Measurements from ENCODE around the gene GPC1.
"Not testable (repeated sequence)": the region's sequence is repeated elsewhere in the genome, so short reads cannot be mapped to it uniquely, and the experiment has no call there.

The GPC1 gene

GRCh38 chr2:240469239-240469636, 33.8 kb downstream of the GPC1 start:
- DNase-seq: no peak

DNA sequence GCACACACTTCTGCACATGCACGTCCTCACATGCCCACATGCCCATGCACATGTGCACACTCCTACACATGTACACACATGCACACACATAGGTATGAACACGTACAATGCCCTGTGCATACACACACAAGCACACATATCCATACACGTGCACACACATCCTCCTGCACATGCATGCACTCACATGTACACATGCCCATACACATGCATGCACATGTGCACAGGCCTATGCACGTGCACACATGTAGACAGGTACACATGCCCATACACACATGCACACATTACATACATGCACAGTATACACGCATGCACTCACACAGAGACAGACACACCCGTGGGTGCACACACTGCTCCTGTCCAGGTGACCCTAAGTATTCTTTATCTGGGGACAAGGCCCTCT, 34.3 kb downstream of the GPC1 start:
- DNase-seq: no peak

DNA sequence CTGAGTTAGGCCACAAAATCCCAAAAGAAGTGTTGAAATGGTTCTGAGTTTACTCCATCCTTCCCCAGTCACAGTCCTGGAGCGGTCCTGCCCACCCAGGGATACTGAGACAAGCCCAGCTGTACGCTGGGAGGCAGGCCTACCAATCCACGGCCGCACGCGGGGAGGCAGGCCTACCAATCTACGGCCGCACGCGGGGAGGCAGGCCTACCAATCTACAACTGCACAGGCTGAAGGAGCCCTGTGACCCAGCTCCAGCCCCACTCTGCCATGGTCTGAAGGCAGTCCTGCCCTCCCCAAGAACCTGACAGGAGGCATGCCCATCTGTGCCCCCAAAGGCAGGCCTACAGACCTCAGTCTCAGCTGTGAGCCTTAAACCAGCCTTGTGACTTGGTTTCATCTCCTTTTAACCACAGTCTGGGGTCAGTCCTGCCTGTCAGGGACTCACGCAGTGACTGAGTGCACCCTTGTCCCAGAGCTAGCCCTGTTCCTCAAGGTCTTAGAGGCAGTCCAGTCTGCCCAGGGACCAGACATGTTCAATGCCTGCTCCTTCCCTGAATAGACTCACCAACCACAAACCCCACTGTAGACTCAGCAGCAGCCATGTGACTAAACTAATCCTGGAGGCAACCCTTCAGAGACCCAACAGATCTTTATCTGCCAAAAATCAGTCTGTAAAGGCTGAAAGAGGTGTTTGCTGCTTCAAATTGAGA, 36.8 kb downstream of the GPC1 start:
- no peak for DNase-seq

DNA sequence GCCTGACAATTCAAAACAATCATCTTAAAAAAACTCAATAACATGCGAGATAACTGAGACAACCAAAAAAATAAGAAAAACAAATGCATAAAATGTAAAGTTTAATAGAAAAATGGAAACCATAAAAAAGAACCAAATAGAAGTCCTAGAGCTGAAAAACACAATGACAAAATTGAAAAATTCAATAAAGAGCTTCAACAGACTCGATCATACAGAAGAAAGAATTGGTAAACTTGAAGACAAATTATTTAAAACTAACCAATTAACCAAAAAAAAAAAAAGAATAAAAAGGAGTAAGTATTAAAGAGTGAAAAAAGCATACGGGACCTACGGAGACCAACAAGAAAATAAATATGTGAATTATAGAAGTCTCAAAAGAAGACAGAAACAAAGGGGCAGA, 37.7 kb downstream of the GPC1 start:
- DNase-seq: no peak

GRCh38 chr2:240477916-240478315, 42.5 kb downstream of the GPC1 start:
- no peak for DNase-seq

DNA sequence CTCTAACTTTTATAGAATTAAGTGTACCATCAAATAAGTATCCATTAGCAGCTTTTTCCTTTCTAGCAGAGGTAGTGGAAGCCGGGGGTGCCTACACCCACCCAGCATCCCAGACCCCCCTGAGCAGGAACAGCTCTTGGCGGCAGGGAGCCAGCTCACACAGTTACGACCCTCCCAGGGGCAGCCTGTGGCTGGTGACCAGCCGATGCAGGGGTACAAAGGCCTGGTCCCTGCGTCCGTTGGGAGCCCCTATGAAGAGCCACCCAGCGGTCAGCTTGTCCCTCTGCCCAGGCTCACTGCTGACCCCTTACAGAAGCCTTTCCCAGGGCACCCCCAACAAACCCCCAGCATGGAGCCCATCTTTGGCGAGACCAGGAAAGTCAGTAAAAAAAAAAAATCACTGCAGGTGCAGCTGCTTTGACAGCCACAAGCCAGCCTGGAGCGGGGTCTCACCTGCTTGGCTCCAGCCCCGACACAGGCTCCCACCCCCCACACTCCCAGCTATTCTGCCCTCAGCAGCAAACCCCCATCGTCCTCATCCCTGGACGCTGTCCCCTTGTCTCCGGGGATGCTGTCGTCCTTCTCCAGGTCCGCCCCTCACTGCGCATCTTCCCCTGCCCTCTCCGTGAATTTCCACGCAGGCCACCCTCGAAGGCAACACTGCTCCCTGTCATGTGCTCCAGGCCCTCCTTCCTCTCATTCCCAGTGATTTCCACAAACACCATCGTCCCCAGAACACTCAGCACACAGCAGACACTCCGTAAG, 43.1 kb downstream of the GPC1 start:
- DNase-seq: no peak

DNA sequence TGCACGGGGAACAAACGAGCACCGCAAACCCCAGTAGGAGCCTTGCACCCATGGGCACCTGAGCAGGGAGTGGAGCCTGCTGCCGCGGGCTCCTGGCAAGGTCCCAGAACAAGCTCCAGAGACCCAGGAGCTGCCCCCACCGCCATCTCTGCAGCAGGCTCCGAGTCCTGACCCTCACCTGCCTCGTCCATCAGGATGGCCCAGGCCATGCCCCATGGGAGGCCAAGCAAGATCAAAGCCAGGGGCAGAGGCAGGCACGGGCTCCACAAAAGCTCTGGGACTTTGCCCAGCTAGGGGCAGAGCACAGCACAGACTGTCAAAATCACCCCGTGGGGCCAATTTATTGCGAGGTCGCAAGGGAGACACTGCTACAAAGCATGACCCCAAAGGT, 43.6 kb downstream of the GPC1 start:
- no peak for DNase-seq

- DNase-seq: no peak
Observed at GRCh38 chr2:240480834-240481623, 45.6 kb downstream of the GPC1 start.

GRCh38 chr2:240481720-240482119, 46.3 kb downstream of the GPC1 start:
- DNase-seq: no peak

DNA sequence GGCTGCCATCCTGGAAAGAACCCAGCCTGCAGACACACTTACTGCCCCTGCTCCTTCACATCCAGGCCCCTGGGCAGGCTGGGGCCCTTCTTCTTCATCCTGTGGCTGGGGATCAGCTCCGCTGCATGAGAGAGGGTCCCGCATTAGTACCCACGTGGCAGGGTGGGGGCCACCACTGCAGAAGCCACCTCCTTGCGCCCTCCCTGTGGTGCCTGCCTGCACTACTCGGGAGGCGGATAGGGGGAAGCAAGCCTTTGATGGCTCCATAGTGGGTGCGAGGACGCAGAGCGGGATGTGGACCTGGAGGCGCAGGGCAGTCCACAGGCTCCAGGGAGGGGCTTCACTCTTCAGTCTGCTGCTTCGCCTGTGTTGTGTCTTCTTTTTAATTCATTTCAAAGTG, 46.7 kb downstream of the GPC1 start:
- DNase-seq: no peak

DNA sequence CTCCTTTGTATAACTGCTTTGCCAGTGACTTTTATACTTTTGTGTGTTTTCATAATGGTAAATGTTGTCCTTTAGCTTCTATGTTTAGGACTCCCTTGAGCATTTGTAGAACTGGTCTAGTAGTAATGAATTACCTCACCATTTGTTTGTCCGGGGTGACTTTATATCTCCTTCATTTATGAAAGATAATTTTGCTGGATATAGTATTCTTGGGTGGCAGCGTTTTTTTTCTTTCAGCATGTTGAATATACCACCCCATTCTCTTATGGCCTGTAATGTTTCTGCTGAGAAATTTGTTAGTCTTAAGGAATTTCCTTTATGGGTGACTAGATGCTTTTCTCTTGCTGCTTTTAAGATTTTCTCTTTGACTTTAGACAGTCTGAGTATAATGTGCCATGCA, 56.0 kb downstream of the GPC1 start:
- DNase-seq: no peak

DNA sequence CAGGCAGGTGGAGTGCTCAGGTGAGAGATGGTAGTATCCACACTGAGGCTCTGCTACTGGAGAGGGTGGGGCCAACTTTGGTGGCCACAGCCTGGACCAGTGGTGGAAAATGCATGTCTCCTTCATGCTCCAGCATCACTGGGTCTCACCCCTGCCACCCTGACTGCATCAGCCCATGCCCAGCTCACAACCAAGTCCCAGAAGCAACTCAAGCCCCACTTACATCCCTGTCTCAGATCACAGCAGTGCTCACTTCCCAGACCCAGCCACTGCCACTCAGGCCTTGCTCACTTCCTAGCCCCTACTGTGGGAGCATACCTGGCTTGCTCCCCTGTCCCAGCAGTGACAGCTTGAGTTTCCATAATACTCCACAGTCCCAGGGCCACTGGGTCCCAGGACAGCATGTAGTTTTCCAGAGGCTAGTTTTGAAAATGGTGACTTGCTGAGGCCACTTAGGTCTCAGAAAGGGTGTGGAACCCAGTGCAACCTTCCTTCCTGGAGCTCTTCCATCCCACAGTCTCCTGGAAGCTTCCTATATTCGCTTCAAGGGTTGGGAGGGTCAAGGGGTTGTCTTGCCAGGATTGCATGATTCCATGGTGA, 58.8 kb downstream of the GPC1 start:
- DNase-seq: no peak

- not testable (repeated sequence) for DNase-seq
Observed at GRCh38 chr2:240494942-240495341, 59.5 kb downstream of the GPC1 start.

DNA sequence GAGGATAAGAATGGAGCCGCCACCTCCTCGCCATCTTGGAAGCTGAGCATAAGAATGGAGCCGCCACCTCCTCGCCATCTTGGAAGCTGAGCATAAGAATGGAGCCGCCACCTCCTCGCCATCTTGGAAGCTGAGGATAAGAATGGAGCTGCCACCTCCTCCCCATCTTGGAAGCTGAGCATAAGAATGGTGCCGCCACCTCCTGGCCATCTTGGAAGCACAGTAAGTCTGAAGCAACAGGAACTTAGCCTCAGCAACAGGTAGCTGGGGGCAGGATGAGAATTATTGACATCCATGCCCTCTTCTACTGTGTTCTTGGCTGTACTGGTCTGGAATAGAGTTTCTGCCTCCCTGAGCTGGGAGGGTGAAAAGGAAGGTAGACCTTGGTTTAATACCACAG, 61.6 kb downstream of the GPC1 start:
- not testable (repeated sequence) for DNase-seq

- DNase-seq: no peak
Observed at GRCh38 chr2:240498171-240498957, 62.9 kb downstream of the GPC1 start.

- DNase-seq: no peak
Observed at GRCh38 chr2:240498958-240499260, 63.4 kb downstream of the GPC1 start.

GRCh38 chr2:240499309-240500301, 64.1 kb downstream of the GPC1 start:
- no peak for DNase-seq

DNA sequence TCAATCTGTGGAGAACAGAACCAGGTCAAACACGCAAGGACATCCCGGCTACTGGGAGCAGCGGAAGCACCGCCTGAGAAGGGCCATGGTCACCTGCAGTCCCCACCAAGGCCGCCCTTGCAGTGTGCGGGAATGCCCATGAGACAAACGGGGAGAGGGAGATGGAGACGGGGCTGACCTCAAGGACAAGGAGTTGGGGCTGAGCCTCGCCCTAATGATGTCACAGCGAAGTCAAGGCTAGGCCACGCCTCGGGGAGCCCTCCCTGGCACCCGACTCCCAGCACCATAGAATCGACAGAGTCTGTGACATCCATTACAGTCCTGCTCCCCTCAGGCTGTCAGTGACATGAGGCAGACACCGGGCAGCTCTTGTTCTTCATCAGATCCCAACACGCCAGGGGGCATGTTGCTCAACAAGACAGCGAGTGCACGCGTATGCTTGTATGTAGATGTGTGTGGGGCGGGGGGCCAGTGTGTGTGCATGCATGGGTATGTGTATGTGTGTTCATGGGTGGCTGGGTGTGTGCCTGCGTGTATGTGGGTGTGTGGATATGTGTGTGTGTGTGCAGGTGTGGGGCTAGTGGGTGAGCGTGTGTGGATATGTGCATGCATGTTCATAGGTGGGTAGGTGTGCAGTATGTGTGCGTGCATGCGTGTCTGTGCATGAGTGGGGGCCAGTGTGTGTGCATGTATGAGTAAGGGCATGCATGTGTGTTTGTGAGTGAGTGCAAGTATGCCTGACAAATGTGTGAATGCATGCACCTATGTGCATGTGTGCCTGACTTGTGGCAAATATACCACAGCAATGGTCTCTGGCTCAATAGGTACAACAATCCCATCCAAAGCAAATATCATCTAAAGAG, 65.3 kb downstream of the GPC1 start:
- no peak for DNase-seq

- no peak for DNase-seq
Observed at GRCh38 chr2:240501531-240501991, 66.1 kb downstream of the GPC1 start.

DNA sequence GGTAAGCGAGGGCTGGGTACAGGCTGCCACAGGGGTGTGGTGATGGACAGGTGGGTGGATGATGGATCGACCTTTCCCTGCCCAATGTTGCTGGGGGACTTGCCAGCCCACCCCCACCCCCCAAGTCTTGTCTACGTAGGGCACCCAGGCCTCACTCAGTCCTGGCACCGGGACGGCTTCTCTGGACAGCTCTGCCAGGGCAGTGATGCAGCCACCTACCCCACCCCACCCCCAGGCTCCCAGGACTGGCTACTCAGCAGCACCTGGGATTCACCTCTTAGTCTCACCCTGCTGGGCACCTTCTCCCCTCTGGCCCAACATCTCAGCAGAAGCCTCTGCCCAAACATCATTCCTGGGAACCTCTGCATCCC, 66.6 kb downstream of the GPC1 start:
- no peak for DNase-seq

Measured in activated effector memory CD4-positive, alpha-beta T cell treated with Interleukin-2 at 50 U/mL for 16 hours (primary cell).